Measurements from ENCODE around the gene C4orf17.
"Not testable (repeated sequence)": the region's sequence is repeated elsewhere in the genome, so short reads cannot be mapped to it uniquely, and the experiment has no call there.

C4orf17 gene

GRCh38 chr4:99529956-99530355 is 19.1 kb downstream of the C4orf17 start:
- H3K9ac ChIP-seq (ENCODE audit: low read depth, low read length, poor library complexity, severe bottlenecking), result no peak overlapping the region
- TF ChIP-seq, protein P1, sequence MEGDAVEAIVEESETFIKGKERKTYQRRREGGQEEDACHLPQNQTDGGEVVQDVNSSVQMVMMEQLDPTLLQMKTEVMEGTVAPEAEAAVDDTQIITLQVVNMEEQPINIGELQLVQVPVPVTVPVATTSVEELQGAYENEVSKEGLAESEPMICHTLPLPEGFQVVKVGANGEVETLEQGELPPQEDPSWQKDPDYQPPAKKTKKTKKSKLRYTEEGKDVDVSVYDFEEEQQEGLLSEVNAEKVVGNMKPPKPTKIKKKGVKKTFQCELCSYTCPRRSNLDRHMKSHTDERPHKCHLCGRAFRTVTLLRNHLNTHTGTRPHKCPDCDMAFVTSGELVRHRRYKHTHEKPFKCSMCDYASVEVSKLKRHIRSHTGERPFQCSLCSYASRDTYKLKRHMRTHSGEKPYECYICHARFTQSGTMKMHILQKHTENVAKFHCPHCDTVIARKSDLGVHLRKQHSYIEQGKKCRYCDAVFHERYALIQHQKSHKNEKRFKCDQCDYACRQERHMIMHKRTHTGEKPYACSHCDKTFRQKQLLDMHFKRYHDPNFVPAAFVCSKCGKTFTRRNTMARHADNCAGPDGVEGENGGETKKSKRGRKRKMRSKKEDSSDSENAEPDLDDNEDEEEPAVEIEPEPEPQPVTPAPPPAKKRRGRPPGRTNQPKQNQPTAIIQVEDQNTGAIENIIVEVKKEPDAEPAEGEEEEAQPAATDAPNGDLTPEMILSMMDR (conservative IDR thresholded peaks at IDR 0.05; ENCODE audit: low read length), result no peak
- no peak for TF ChIP-seq EZH2phosphoT487 (IDR thresholded peaks at IDR 0.05; ENCODE audit: borderline replicate concordance)
- no peaks in the 10 kb centered on the region for H3F3A ChIP-seq (ENCODE audit: low read depth)
- no peaks in the 10 kb centered on the region for H3K9me3 ChIP-seq (ENCODE audit: insufficient read depth, low read depth, low read length)
- no peak overlapping the region for H3K4me2 ChIP-seq (ENCODE audit: low read depth, low read length, poor library complexity, severe bottlenecking)
- H3K36me3 ChIP-seq (ENCODE audit: insufficient read depth, low read length), result no peaks in the 10 kb centered on the region
- no peaks in the 10 kb centered on the region for H3K79me2 ChIP-seq (ENCODE audit: insufficient read depth, low read length)
- no peaks in the 10 kb centered on the region for H3K4me1 ChIP-seq (ENCODE audit: insufficient read depth, low read length, poor library complexity, severe bottlenecking)
- no peak overlapping the region for H2AFZ ChIP-seq (ENCODE audit: low read length)
- no peak overlapping the region for H3K4me3 ChIP-seq (ENCODE audit: low read length, poor library complexity, severe bottlenecking)
- H3K9me2 ChIP-seq (replicated peaks; ENCODE audit: low read depth, low read length), result no peaks in the 10 kb centered on the region
- no peaks in the 10 kb centered on the region for H3K27me3 ChIP-seq (ENCODE audit: insufficient read depth, low read length, poor library complexity, severe bottlenecking)
- no peaks in the 10 kb centered on the region for H4K20me1 ChIP-seq (ENCODE audit: insufficient read depth, low read length, poor library complexity, severe bottlenecking)

DNA sequence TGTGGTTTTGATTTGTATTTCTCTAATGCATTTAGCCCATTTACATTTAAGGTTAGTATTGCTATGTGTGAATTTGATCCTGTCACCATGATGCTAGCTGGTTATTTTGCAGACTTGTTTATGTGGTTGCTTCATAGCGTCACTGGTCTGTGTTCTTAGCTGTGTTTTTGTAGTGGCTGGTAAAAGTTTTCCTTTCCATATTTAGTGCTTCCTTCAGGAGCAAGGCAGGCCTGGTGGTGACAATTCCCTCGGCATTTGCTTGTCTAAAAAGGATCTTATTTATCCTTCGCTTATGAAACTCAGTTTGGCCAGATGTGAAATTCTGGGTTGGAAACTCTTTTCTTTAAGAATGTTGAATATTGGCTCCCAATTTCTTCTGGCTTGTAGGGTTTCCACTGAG is 23.9 kb downstream of the C4orf17 start:
- not testable (repeated sequence) for H3K9me3 ChIP-seq (ENCODE audit: insufficient read depth, low read depth, low read length); H3K79me2 ChIP-seq (ENCODE audit: insufficient read depth, low read length); H3K4me2 ChIP-seq (ENCODE audit: low read depth, low read length, poor library complexity, severe bottlenecking); H4K20me1 ChIP-seq (ENCODE audit: insufficient read depth, low read length, poor library complexity, severe bottlenecking); H3K4me1 ChIP-seq (ENCODE audit: insufficient read depth, low read length, poor library complexity, severe bottlenecking); H2AFZ ChIP-seq (ENCODE audit: low read length); H3K36me3 ChIP-seq (ENCODE audit: insufficient read depth, low read length); H3K9me2 ChIP-seq (replicated peaks; ENCODE audit: low read depth, low read length); H3F3A ChIP-seq (ENCODE audit: low read depth); H3K9ac ChIP-seq (ENCODE audit: low read depth, low read length, poor library complexity, severe bottlenecking); H3K4me3 ChIP-seq (ENCODE audit: low read length, poor library complexity, severe bottlenecking); H3K27me3 ChIP-seq (ENCODE audit: insufficient read depth, low read length, poor library complexity, severe bottlenecking)

- no peaks in the 10 kb centered on the region for H4K20me1 ChIP-seq (ENCODE audit: insufficient read depth, low read length, poor library complexity, severe bottlenecking)
- no peaks in the 10 kb centered on the region for H3K36me3 ChIP-seq (ENCODE audit: insufficient read depth, low read length)
- no peaks in the 10 kb centered on the region for H3K9me3 ChIP-seq (ENCODE audit: insufficient read depth, low read depth, low read length)
- no peak overlapping the region for H3K9ac ChIP-seq (ENCODE audit: low read depth, low read length, poor library complexity, severe bottlenecking)
- no peak overlapping the region for H3K4me3 ChIP-seq (ENCODE audit: low read length, poor library complexity, severe bottlenecking)
- H3K4me2 ChIP-seq (ENCODE audit: low read depth, low read length, poor library complexity, severe bottlenecking), result no peak overlapping the region
- no peaks in the 10 kb centered on the region for H3K9me2 ChIP-seq (replicated peaks; ENCODE audit: low read depth, low read length)
- no peaks in the 10 kb centered on the region for H3K4me1 ChIP-seq (ENCODE audit: insufficient read depth, low read length, poor library complexity, severe bottlenecking)
- no peaks in the 10 kb centered on the region for H3K79me2 ChIP-seq (ENCODE audit: insufficient read depth, low read length)
- H3K27me3 ChIP-seq (ENCODE audit: insufficient read depth, low read length, poor library complexity, severe bottlenecking), result no peaks in the 10 kb centered on the region
- no peak for TF ChIP-seq EZH2phosphoT487 (IDR thresholded peaks at IDR 0.05; ENCODE audit: borderline replicate concordance)
- TF ChIP-seq, protein P1 (conservative IDR thresholded peaks at IDR 0.05; ENCODE audit: low read length), result no peak
- no peak overlapping the region for H2AFZ ChIP-seq (ENCODE audit: low read length)
- H3F3A ChIP-seq (ENCODE audit: low read depth), result no peaks in the 10 kb centered on the region
Observed at GRCh38 chr4:99536271-99536670, 25.4 kb downstream of the C4orf17 start.

DNA sequence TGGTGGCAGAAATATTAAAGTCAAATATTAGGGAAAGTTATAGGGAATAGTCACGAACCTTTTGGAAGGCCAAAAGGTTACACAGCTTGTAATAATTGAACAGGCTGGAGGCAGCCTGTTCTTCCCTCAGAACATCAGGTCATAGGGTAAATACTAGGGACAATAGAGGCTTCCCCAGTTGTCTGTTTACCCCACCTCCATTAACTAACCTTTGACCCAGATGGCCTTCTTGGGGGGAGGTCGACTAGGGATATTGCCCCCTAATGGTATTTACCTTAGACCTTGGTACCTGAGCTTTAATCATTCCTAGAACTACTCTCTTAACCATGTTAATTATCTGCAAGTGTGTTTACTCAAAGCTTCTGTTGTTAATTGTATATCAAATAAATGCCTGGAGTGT is 26.0 kb downstream of the C4orf17 start:
- Histone ChIP-seq H3K4me2 (ENCODE audit: low read depth, low read length, poor library complexity, severe bottlenecking) (no peak overlapping the region), H3K9ac (ENCODE audit: low read depth, low read length, poor library complexity, severe bottlenecking) (no peak overlapping the region), H3K4me1 (ENCODE audit: insufficient read depth, low read length, poor library complexity, severe bottlenecking) (no peaks in the 10 kb centered on the region), H3K4me3 (ENCODE audit: low read length, poor library complexity, severe bottlenecking) (no peak overlapping the region), H3F3A (ENCODE audit: low read depth) (no peaks in the 10 kb centered on the region), H3K36me3 (ENCODE audit: insufficient read depth, low read length) (no peaks in the 10 kb centered on the region), H4K20me1 (ENCODE audit: insufficient read depth, low read length, poor library complexity, severe bottlenecking) (no peaks in the 10 kb centered on the region), H3K9me2 (replicated peaks; ENCODE audit: low read depth, low read length) (no peaks in the 10 kb centered on the region), H3K79me2 (ENCODE audit: insufficient read depth, low read length) (no peaks in the 10 kb centered on the region), H3K27me3 (ENCODE audit: insufficient read depth, low read length, poor library complexity, severe bottlenecking) (no peaks in the 10 kb centered on the region), H2AFZ (ENCODE audit: low read length) (no peak overlapping the region), H3K9me3 (ENCODE audit: insufficient read depth, low read depth, low read length) (no peaks in the 10 kb centered on the region)
- TF ChIP-seq, protein P1 (conservative IDR thresholded peaks at IDR 0.05; ENCODE audit: low read length), result no peak
- no peak for TF ChIP-seq EZH2phosphoT487 (IDR thresholded peaks at IDR 0.05; ENCODE audit: borderline replicate concordance)
